ENCODE measurements around the gene USH2A. TPM values are rescaled to one million over a fixed set of nuclear protein-coding genes. Genes with fewer than 3 reads are reported as not detected.
"Not testable (repeated sequence)": the region's sequence is repeated elsewhere in the genome, so short reads cannot be mapped to it uniquely, and the experiment has no call there.

Gene USH2A
- total RNA-seq, 1 donor: under 0.01 TPM

- H3K4me3 ChIP-seq (ENCODE audit: low read depth, low read length): no peak overlapping the region
- no peak for TF ChIP-seq CTCF (IDR thresholded peaks at IDR 0.05; ENCODE audit: insufficient read depth, low read depth, low read length)
- no peak for DNase-seq (ENCODE audit: low read depth)
These were observed 247.5 kb downstream of the USH2A start for GRCh38 chr1:216175714-216176113.

- no peak overlapping the region for H3K4me3 ChIP-seq (ENCODE audit: low read depth, low read length)
- no peak for DNase-seq (ENCODE audit: low read depth)
- no peak for TF ChIP-seq CTCF (IDR thresholded peaks at IDR 0.05; ENCODE audit: insufficient read depth, low read depth, low read length)
These were observed 249.8 kb downstream of the USH2A start for GRCh38 chr1:216173376-216173995.

GRCh38 chr1:216169351-216169750 is 253.9 kb downstream of the USH2A start:
- no peak for TF ChIP-seq CTCF (IDR thresholded peaks at IDR 0.05; ENCODE audit: insufficient read depth, low read depth, low read length)
- no peak overlapping the region for H3K4me3 ChIP-seq (ENCODE audit: low read depth, low read length)
- DNase-seq (ENCODE audit: low read depth): no peak

- DNase-seq (ENCODE audit: low read depth): no peak
- no peak overlapping the region for H3K4me3 ChIP-seq (ENCODE audit: low read depth, low read length)
- no peak for TF ChIP-seq CTCF (IDR thresholded peaks at IDR 0.05; ENCODE audit: insufficient read depth, low read depth, low read length)
These were observed 254.7 kb downstream of the USH2A start for GRCh38 chr1:216168546-216168945.

GRCh38 chr1:216154063-216154462 is 269.2 kb downstream of the USH2A start:
- no peak for TF ChIP-seq CTCF (IDR thresholded peaks at IDR 0.05; ENCODE audit: insufficient read depth, low read depth, low read length)

GRCh38 chr1:216153130-216153529 is 270.1 kb downstream of the USH2A start:
- no peak for DNase-seq (ENCODE audit: low read depth)
- TF ChIP-seq CTCF (IDR thresholded peaks at IDR 0.05; ENCODE audit: insufficient read depth, low read depth, low read length): no peak
- no peak overlapping the region for H3K4me3 ChIP-seq (ENCODE audit: low read depth, low read length)

More at GRCh38 chr1:216154063-216154462, 269.2 kb downstream of the USH2A start:
- DNase-seq (ENCODE audit: low read depth): no peak
- no peak overlapping the region for H3K4me3 ChIP-seq (ENCODE audit: low read depth, low read length)

- DNase-seq (ENCODE audit: low read depth): not testable (repeated sequence)
These were observed 277.7 kb downstream of the USH2A start for GRCh38 chr1:216145451-216146018.

More at GRCh38 chr1:216145451-216146018, 277.7 kb downstream of the USH2A start:
- H3K4me3 ChIP-seq (ENCODE audit: low read depth, low read length): not testable (repeated sequence)
